K562 (cell line): ENCODE results near the gene GMPR2. TPM values are rescaled to one million over a fixed set of nuclear protein-coding genes. Genes with fewer than 3 reads are reported as not detected.

Experiments
- ATAC-seq: fragments of 200-7000 bp; cut with Tn5 transposase; 3 replicates; pipeline ENCODE4 v1.9.1; 2020; ENCODE audit warnings: moderate library complexity
- BruUV-seq: library from RNA; stranded (reverse); fragments of 400-500 nt; replicated peaks from 2 replicates; lab custom pipeline; 2021; lab: Mats Ljungman, UMichigan
- CTCF ChIA-PET: fragments of 300-600 bp; formaldehyde crosslinking; extraction: SDS; loops from one replicate; lab custom pipeline; 2021; ENCODE audit warnings: low intra/inter-chr PET ratio; lab: Yijun Ruan, JAX
- POLR2A ChIA-PET: fragments of 300-600, 350-650 bp; sonication (Branson Sonifier 250); formaldehyde crosslinking; extraction: SDS; loops from one replicate; lab custom pipeline; 2021; ENCODE audit warnings: antibody characterized with exemption, inconsistent platforms; lab: Yijun Ruan, JAX
- DNase-seq, 4 experiments: peaks; one replicate each; pipeline versions ENCODE4 v3.0.0 to v3.0.0-alpha.2; 2011 to 2018; ENCODE audit warnings: low spot score in 3 of 4, mixed read lengths in 3 of 4; ENCODE audit errors: extremely low read depth in 1 of 4
- FAIRE-seq: peaks from 2 replicates; lab custom pipeline; 2011; peaks lifted over from hg19 to GRCh38; lab: Jason Lieb, UNC
- H2AFZ ChIP-seq: 2 replicates; pipeline ENCODE4 v1.6.0; 2011; ENCODE audit warnings: low read depth, low read length, control low read depth, inconsistent platforms
- H3K27ac ChIP-seq: fragments of 200-600 bp; 3 replicates; pipeline ENCODE4 v1.8.0; 2011; ENCODE audit warnings: low read depth, mild to moderate bottlenecking, control low read depth, inconsistent platforms, low read length, moderate library complexity, mixed read lengths; ENCODE audit errors: extremely low read depth
- H3K27me3 ChIP-seq, 2 experiments: fragments of 300-600 bp in 1 of 2; 2 replicates in 1 of 2; 3 replicates in 1 of 2; pipeline versions ENCODE4 v1.6.0 to v1.8.0; 2011; ENCODE audit warnings: inconsistent platforms in 2 of 2, low read length in 2 of 2, mild to moderate bottlenecking in 1 of 2, mixed read lengths in 1 of 2, moderate library complexity in 1 of 2; ENCODE audit not compliant: control insufficient read depth in 2 of 2, insufficient read depth in 2 of 2
- H3K36me3 ChIP-seq: fragments of 300-600 bp; 3 replicates; pipeline ENCODE4 v1.8.0; 2011; ENCODE audit warnings: mild to moderate bottlenecking, low read length, inconsistent platforms; ENCODE audit not compliant: control insufficient read depth, insufficient read depth
- H3K4me1 ChIP-seq, 2 experiments: fragments of 200-600 bp in 1 of 2; replicated peaks in 1 of 2; 2 replicates in 1 of 2; 3 replicates in 1 of 2; pipeline versions ENCODE4 v1.5.1 to v1.8.0; 2011; ENCODE audit warnings: inconsistent platforms in 2 of 2, low read length in 2 of 2, mild to moderate bottlenecking in 1 of 2, mixed read lengths in 1 of 2, moderate library complexity in 1 of 2; ENCODE audit not compliant: control insufficient read depth in 2 of 2, insufficient read depth in 2 of 2
- H3K4me2 ChIP-seq: 2 replicates; pipeline ENCODE4 v1.6.1; 2011; ENCODE audit warnings: low read length, control low read depth, inconsistent platforms, mixed read lengths; ENCODE audit not compliant: insufficient read depth
- H3K4me3 ChIP-seq: fragments of 200-600 bp; sonication (generic), shearing (Covaris generic); 2 replicates; pipeline ENCODE4 v1.5.1; 2016; ENCODE audit warnings: control low read depth, inconsistent platforms
- H3K79me2 ChIP-seq: fragments of 200-600 bp; 3 replicates; pipeline ENCODE4 v1.8.0; 2011; ENCODE audit warnings: low read length, inconsistent platforms; ENCODE audit not compliant: control insufficient read depth, insufficient read depth
- H3K9ac ChIP-seq, 2 experiments: 2 replicates each; pipeline versions ENCODE4 v1.6.0 to v1.6.1; 2011; ENCODE audit warnings: low read depth in 2 of 2, low read length in 2 of 2, control low read depth in 1 of 2, inconsistent platforms in 1 of 2, mild to moderate bottlenecking in 1 of 2, mixed read lengths in 1 of 2; ENCODE audit not compliant: insufficient read depth in 1 of 2
- H3K9me1 ChIP-seq: one replicate; pipeline ENCODE4 v1.6.0; 2011; ENCODE audit warnings: inconsistent platforms, mild to moderate bottlenecking, low read length, moderate library complexity; ENCODE audit not compliant: control insufficient read depth, insufficient read depth
- H3K9me3 ChIP-seq: replicated peaks from 2 replicates; pipeline ENCODE4 v1.5.1; 2011; ENCODE audit warnings: low read depth, low read length, inconsistent platforms; ENCODE audit not compliant: control insufficient read depth, insufficient read depth
- H4K20me1 ChIP-seq: replicated peaks from 2 replicates; pipeline ENCODE4 v1.6.1; 2011; ENCODE audit warnings: low read length, inconsistent platforms, mixed read lengths; ENCODE audit not compliant: control insufficient read depth, insufficient read depth
- DPF2 ChIP-seq: fragments of 450-650 bp; IDR thresholded peaks from 2 replicates; pipeline ENCODE4 v1.6.1; 2016
- HNRNPUL1 ChIP-seq: fragments of 200-400 bp; formaldehyde crosslinking; IDR thresholded peaks from 2 replicates; pipeline ENCODE4 v1.6.1; 2017; ENCODE audit warnings: low read length
- PML ChIP-seq: IDR thresholded peaks from 2 replicates; pipeline ENCODE4 v1.6.1; 2012; ENCODE audit warnings: low read length, inconsistent platforms
- WGBS: fragments of 100-300 bp; shearing (Covaris generic); methylation state at CpG from one replicate; pipeline ENCODE4 v1.1.6; 2016; ENCODE audit warnings: low coverage, mixed read lengths; ENCODE audit not compliant: insufficient coverage; ENCODE audit errors: missing lambda C conversion rate; 5-methylcytosine and 5-hydroxymethylcytosine counted together
- in situ Hi-C: fragments of 300-500 bp; cut with MboI; formaldehyde crosslinking; loops from 4 replicates; pipeline ENCODE4 v1.15.0; 2018; ENCODE audit warnings: inconsistent platforms, mixed read lengths
- intact Hi-C: fragments of 100-400 bp; cut with micrococcal nuclease; formaldehyde crosslinking; loops from 2 replicates; pipeline ENCODE4 v1.14.2; 2022
- polyA plus RNA-seq, 8 experiments: library from polyadenylated mRNA; depleted of rRNA in 4 of 8; stranded (reverse) in 5 of 8; unstranded in 3 of 8; fragments of >200 nt; fragmentation: Nextera tagmentation in 2 of 8; fragmentation: Illumina TruSeq in 1 of 8; extraction: Ambion mirVana in 2 of 8; extraction: Trizol in 1 of 8; gene quantifications; 2 replicates each; pipeline versions ENCODE4 v1.2.1 to v1.2.3, GENCODE V29; 2011 to 2014; ENCODE audit warnings: inconsistent platforms in 1 of 8, missing spikeins in 1 of 8
- total RNA-seq, 7 experiments: library from RNA; depleted of rRNA in 6 of 7; stranded (reverse); fragments of >200 nt in 6 of 7; fragmentation: Illumina TruSeq in 2 of 7; extraction: Trizol in 2 of 7; gene quantifications; 2 replicates each; pipeline versions ENCODE4 v1.2.1 to v1.2.3, GENCODE V29; 2011 to 2021; ENCODE audit warnings: low replicate concordance in 1 of 7

GMPR2 gene
- total and polyA plus RNA-seq, 9 of the 15 experiments (the other 6 are each of a cell fraction or from before 2014, with no cell fraction given), result 26.4 to 67.4 (median 36.3) TPM

DNA sequence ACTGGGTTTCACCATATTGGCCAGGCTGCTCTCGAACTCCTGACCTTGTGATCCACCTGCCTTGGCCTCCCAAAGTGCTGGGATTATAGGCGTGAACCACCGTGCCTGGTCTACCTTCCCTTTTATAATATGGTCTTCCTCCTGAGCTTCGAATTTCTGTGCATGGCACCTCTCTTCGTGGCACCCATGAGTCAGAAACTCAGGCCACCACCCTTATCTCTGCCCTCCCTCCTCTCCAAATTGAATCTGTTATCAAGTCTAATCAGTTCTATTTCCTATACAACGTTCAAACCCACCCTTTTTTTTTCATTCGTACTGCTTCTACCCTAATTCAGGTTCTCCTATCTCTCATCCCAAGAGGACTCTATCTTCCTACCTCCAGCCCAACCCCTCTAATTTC, 14.7 kb downstream of the GMPR2 start:
- H3K36me3 ChIP-seq, result no peaks in the 10 kb centered on the region; the same call in 2 of the 3 replicates
- FAIRE-seq (no peak), DNase-seq (no peak), ATAC-seq (no peak)
- ChIA-PET CTCF (interaction anchor here (0.7 kb wide), 1 partner anchor 144 kb away, joined by 4 read pairs; no protein-coding TSS in a partner anchor), POLR2A (interaction anchor here (0.8 to 1.1 kb wide), 2 partner anchors 10 to 16 kb away, joined by 4 to 5 read pairs; no protein-coding TSS in a partner anchor)
- TF ChIP-seq PML (no peak), DPF2 (0 out of 2 replicates have a peak, but pooled peaks have one; percentile 20)
- H2AFZ ChIP-seq, result no peak overlapping the region
- H3K27me3 ChIP-seq, result no peaks in the 10 kb centered on the region
- in situ Hi-C loops (loop anchor here (10.0 kb wide), 1 partner anchor 187 kb away; no protein-coding TSS in a partner anchor), intact Hi-C loops (no loop called here)
- no peaks in the 10 kb centered on the region for H3K9me3 ChIP-seq
- WGBS, result 14% methylated on average over 5 of the region's 7 CpGs
- no peaks in the 10 kb centered on the region for H3K9me1 ChIP-seq
- no peak overlapping the region for H3K4me2 ChIP-seq
- H3K4me3 ChIP-seq, result no peak overlapping the region
- no peaks in the 10 kb centered on the region for H4K20me1 ChIP-seq
- H3K27ac ChIP-seq, result no peak overlapping the region
- H3K4me1 ChIP-seq, result peaks cover 4 to 9% of the 10 kb centered on the region in 2 experiments; a peak in 4 of 5 replicates
- no TSS peak for BruUV-seq
- no peak overlapping the region for H3K9ac ChIP-seq
- H3K79me2 ChIP-seq, result no peaks in the 10 kb centered on the region

DNA sequence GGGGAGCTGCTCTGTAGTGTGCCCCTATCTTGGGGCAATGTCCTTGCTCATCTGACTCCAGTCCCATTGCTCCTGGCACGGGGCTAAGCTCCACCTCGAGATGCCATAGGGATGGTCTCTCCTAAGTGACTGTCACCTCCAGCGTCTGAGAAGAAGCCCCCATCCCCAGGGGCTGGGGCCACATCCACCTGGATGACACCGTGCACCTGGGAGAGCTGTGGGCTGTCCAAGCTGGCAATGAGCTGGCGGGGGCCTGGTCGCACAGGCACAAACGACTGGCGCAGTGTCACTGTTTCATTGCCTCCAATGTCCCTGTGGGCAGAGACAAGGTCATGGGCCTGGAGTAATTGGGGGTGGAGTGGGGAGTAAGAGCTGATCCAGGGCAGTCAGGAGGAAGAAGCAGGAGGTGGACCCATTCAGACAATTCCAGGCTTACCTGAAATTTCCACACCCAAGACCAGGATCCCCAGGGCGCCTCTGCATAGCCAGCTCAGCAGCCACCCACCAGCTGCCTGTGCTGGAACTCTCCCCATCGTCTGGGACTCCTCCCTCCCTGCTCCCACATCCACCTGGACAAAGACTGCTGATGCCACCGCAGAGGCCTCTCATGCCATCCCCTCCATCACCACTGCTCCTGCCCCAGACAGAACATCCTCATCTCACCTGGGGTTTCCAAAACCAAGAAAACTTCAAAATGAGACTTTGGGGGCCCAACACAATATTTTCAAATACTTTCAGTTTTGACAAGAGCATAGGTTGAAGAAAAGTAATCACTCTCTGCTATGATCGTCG, 16.7 kb downstream of the GMPR2 start:
- H3K9ac ChIP-seq, result no peak overlapping the region
- intact Hi-C loops, result no loop called here
- H3K4me3 ChIP-seq, result no peak overlapping the region
- no peaks in the 10 kb centered on the region for H3K9me3 ChIP-seq
- ChIA-PET POLR2A (interaction anchor here (0.6 to 1.1 kb wide), 3 partner anchors 42 to 108 kb away, joined by 3 to 4 read pairs (median 4); partner anchors contain the start of gene EMC9), CTCF (no interaction called here)
- peaks cover 0 to under 1% of the 10 kb centered on the region in 2 experiments; a peak in 3 of 5 replicates for H3K4me1 ChIP-seq
- BruUV-seq, result no TSS peak
- ATAC-seq (no peak), DNase-seq (no peak), FAIRE-seq (no peak)
- no peaks in the 10 kb centered on the region for H3K79me2 ChIP-seq
- WGBS, result 49% methylated on average over 12 of the region's 13 CpGs
- H3K36me3 ChIP-seq, result no peaks in the 10 kb centered on the region; the same call in 2 of the 3 replicates
- in situ Hi-C loops, result loop anchor here (10.0 kb wide), 1 partner anchor 185 kb away; no protein-coding TSS in a partner anchor
- no peaks in the 10 kb centered on the region for H3K9me1 ChIP-seq
- no peak for TF ChIP-seq HNRNPUL1
- H3K4me2 ChIP-seq, result no peak overlapping the region
- H3K27me3 ChIP-seq, result no peaks in the 10 kb centered on the region
- no peaks in the 10 kb centered on the region for H4K20me1 ChIP-seq
- no peak overlapping the region for H2AFZ ChIP-seq
- no peak overlapping the region for H3K27ac ChIP-seq
